HG02623 (cell line): ENCODE data around the gene AKT3.
"Not testable (repeated sequence)": the region's sequence is repeated elsewhere in the genome, so short reads cannot be mapped to it uniquely, and the experiment has no call there.

Experiments used
- ATAC-seq: cut with Tn5 transposase; IDR thresholded peaks from one replicate; pipeline ENCODE4 v1.9.1; 2021; ENCODE audit warnings: moderate library complexity; ENCODE audit not compliant: unreplicated experiment

AKT3 gene

DNA sequence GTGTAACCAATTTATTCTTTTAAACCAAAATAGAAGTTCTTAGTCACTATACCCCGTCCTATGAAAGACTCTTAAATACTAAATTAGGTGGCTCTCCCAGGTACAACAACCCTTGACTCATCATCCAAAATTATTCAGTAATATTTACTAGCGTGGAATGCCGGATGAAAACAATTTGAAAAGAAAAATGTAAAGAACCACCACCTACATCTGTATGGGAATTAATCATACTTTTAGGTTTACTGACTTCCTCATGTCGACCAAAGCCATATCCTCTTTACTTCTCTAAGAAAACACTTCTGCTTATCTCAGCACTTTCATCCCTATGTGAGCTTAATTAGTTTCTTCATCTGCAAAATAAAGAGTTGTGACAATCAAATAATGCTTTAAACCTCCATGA, 139.6 kb downstream of the AKT3 start:
- ATAC-seq = no peak

GRCh38 chr1:243708210-243708609, 141.8 kb downstream of the AKT3 start:
- ATAC-seq = no peak

- no peak for ATAC-seq
Measured at GRCh38 chr1:243706563-243706962, 143.5 kb downstream of the AKT3 start.

DNA sequence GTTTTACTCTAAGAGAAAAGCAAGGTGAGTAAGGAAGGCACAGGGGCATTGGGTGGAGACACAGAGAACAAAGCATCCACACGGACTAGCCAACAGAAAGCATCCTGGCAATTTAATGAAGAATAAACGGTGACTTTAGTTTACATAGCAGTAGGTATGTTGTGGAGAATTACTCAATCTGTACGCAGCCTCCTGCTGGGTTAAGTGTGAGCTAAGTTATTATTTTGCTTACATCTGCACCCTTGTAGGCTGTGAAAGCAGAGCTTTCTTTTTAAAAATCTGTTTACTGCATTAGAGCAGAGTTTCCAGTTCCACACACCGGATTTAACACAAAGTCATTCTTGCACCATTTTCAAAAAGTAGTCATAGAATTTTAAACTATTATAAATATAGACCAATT, 144.5 kb downstream of the AKT3 start:
- ATAC-seq = no peak

DNA sequence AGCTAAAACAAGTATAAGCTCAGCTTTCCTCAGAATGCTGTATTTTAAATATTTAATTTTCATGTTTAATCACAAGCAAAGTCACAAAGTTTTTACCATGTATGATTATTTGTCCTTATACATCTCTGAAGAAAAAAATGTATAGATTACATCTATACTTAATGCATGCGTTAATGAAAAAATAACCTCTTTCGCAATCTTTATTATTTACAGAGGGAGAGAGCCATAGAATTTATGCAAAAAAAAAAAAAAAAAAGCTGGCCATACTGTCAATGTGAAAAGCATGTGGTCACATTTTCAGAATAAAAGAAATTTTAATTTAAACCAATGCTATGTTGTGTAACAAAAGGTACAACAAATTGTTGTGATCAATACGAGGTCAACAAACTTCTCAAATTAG, 148.2 kb downstream of the AKT3 start:
- ATAC-seq = no peak

GRCh38 chr1:243693800-243694199, 156.2 kb downstream of the AKT3 start:
- ATAC-seq = no peak

GRCh38 chr1:243686159-243686558, 163.9 kb downstream of the AKT3 start:
- ATAC-seq = no peak

DNA sequence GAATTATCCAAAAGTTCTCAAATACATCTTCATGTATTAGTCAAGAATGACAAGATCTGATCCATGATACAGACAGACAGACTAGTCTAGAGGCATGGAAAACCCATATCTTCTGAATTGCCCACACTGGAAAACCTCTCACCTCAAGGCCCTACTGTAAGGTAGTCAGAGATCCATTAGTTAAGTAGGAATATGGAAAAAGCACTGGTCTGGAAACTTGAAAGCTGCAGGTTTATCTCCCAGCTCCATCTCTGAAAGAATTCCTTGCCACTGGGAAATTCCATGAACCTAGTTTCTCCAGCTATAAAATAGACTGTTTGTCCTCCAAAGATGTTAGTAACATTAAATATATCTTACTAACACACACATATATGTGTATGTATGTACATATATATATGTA, 169.2 kb downstream of the AKT3 start:
- ATAC-seq = no peak

GRCh38 chr1:243672539-243673074, 177.4 kb downstream of the AKT3 start:
- no peak for ATAC-seq

DNA sequence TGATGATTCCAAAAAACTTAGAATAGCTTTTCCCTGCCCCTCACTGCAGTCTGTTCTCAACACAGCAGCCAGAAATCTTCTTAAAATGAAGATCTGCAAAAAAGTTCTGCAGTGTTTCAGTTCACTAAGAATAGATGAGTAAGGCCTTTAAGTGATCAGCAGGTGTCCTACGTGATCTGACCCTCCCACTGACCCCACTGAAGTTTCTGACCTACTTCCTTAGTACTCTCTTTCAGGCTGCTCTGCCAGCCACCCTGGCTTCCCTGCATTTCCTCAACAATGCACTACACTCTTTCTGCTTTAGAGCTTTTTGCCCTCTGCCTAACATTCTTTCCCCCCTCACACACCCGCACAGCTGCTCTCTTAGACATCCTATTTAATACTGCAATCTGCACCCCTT, 182.5 kb downstream of the AKT3 start:
- ATAC-seq = no peak

DNA sequence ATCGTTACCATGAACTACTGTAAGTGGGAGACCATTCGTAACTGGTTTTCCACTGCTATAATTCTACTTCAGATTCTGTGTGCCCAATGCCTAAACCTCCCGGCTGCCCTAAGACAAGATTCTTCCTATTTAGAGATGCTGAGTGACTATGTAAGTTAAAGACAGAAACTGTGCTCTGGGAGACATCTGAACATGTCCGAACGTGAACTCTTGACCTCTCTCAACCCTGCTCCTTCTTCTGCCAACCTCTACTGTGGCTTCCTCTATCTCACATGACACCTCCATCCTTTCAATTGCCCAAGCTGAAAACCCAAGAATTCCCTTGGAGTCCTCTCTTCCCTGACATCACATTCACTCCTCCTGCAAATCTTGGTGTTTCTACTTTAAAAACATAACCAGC, 182.9 kb downstream of the AKT3 start:
- ATAC-seq = no peak

DNA sequence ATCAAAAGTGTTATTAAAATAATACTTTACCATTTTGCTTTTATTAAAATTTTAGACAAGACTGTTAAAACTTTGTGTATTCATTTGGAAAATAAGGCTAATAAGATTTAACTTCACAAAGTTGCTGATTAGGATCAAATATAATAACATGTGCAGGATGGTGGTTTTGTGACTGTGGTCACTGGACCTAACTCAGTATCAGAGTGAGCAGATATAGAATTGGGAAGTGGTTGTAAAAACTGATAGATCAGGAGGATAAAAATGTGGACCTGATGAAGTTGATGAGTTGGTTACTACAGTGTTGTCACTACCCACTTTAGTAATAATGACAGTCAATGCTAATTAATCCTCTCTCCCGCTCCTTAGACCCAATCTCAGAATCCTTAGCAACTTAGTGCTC, 186.4 kb downstream of the AKT3 start:
- ATAC-seq = no peak

- not testable (repeated sequence) for ATAC-seq
Measured at GRCh38 chr1:243662169-243662568, 187.9 kb downstream of the AKT3 start.

DNA sequence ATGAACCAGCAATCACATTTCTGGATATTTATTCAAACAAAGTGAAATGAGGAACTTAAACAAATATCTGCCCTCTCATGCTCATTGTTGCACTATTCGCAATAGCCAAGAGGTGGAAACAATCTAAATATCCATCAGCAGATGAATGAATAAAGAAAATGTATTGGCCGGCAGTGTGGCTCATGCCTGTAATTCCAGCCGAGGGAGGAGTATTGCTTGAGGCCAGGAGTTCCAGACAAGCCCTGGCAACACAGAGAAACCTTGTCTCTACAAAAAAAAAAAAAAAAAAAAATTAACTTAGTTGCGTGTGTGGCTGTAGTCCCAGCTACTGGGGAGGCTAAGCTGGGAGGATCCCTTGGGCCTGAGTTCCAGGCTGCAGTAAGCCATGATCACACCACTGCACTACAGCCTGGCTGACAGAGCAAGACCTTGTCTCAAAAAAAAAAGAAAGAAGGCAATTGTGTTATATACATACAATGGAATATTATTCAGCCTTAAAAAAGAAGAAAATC, 191.4 kb downstream of the AKT3 start:
- ATAC-seq = no peak

DNA sequence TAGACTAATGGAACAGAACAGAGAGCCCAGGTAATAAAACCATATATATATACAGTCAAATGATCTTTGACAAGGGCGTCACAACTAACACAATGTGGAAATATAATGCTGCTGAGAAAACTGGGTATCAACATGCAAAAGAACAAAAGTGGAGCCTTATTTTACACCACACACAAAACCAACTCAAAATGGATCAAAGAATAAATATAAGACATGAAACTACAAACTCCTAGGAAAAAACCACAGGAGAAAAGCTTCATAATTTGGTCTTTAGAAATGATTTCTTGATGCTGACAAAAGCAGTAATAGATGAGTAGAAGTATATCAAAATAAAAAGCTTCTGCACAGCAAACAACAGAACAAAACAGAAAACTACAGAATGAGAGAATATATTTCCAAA, 192.2 kb downstream of the AKT3 start:
- ATAC-seq = no peak

DNA sequence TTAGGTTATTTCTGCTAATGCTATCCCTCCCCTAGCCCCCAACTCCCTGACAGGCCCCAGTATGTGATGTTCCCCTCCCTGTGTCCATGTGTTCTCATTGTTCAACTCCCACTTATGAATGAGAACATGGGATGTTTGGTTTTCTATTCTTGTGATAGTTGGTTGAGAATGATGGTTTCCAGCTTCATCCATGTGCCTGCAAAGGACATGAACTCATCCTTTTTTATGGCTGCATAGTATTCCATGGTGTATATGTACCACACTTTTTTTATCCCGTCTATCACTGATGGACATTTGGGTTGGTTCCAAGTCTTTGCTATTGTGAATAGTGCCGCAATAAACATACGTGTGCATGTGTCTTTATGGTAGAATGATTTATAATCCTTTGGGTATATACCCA, 200.5 kb downstream of the AKT3 start:
- not testable (repeated sequence) for ATAC-seq

GRCh38 chr1:243646841-243647240, 203.2 kb downstream of the AKT3 start:
- no peak for ATAC-seq

- ATAC-seq = no peak
Measured at GRCh38 chr1:243645281-243645680, 204.8 kb downstream of the AKT3 start.

- ATAC-seq = no peak
Measured at GRCh38 chr1:243642936-243643335, 207.1 kb downstream of the AKT3 start.

DNA sequence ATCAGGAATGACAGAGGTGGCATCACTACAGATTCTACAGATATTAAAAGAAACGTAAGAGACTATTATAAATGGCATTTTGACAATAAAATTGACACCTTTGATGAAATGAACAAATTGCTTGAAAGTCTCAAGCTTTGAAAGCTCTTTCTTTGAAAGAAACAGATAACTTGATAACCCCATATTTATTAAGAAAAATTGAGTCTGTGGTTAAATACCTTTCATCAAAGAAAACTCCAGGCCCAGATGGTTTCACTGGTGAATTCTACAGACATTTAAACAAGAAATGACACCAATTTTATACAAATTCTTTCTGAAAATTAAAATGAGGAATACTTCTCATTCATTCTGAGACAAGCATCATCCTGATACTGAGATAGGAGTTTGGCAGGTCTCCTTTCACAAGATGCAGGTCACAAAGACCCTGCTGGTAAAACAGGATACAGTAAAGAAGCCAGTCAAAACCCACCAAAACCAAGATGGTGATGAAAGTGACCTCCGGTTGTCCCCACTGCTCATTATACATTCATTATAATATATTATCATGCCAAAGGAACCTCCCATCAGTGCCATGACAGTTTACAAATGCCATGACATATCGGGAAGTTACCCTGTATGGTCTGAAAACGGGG, 210.9 kb downstream of the AKT3 start:
- no peak for ATAC-seq

GRCh38 chr1:243638186-243638585, 211.9 kb downstream of the AKT3 start:
- ATAC-seq = no peak

DNA sequence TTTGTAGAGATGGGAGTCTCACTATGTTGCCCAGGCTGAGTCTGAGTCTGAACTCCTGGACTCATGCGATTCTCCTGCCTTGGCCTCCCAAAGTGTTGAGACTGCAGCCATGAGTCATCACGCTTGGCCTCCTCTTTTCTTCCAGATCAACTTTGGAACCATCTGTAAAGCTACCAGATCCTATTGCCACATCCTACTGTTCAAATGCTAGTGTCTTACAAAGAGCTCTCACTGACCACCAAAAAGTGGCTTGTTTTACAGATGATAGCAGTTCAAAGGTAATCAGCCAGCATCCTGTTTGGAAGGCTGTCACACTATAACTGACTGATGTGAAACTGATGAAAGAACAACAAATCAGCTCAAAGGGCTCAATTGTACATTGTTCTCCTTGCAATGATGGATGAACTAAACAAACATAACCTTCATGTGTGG, 221.6 kb downstream of the AKT3 start:
- no peak for ATAC-seq

- no peak for ATAC-seq
Measured at GRCh38 chr1:243623841-243624240, 226.2 kb downstream of the AKT3 start.
